Measurements from ENCODE around the gene PTGFRN. TPM values are rescaled to one million over a fixed set of nuclear protein-coding genes. Genes with fewer than 3 reads are reported as not detected.

Gene PTGFRN
- total RNA-seq, 2 experiments from 2014 or later = 7.0 to 8.4 TPM

DNA sequence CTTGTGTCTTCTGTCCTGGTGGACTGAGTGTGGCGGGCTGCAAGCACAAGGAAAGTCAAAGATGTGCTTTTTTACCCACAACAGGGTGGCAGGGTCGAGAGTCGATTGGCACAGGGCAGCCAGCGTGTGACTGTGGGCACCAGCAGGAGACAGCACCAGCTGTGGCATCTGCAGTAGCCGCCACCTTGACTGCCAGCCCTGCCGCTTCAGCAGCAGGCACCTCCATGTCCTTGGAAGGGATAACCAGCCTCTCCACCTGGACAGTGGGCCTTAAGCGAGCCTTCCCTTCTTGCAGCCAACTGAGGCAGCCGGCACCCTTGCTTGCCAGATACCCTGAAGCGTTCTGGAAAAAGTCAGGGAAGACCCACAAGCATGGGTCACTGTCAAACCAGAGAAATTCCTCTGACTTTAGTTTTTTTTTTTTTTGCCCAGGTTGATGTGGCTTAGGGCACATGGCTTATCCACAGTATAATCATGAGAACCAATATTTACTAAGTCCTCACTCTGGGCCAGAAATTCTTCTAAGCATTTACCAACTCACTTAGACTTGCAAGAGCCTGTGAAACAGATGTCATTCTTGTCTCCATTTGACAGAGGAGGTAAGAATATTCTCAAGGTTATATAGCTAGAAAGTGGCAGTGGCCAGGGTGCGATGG is 30.1 kb upstream of the PTGFRN start:
- ATAC-seq (no peak), DNase-seq (peak; percentile 4)
- Mint-ChIP-seq H3K4me1 (ENCODE audit: low read depth) (peaks cover 14% of the 10 kb centered on the region), H3K9me3 (no peaks in the 10 kb centered on the region), H3K27me3 (no peaks in the 10 kb centered on the region), H3K4me3 (no peak overlapping the region), H3K36me3 (ENCODE audit: low read depth) (no peaks in the 10 kb centered on the region), H3K27ac (no peak overlapping the region)
- intact Hi-C loops (cut with micrococcal nuclease) = no loop called here
- POLR2A ChIA-PET = interaction anchor here (0.6 kb wide), 1 partner anchor 449 kb away, joined by 3 read pairs; no protein-coding TSS in a partner anchor
- CTCF ChIA-PET = interaction anchor here (1.3 to 3.1 kb wide), 4 partner anchors 52 to 157 kb away, joined by 3 to 21 read pairs (median 6); no protein-coding TSS in a partner anchor
- TF ChIP-seq, protein P1, sequence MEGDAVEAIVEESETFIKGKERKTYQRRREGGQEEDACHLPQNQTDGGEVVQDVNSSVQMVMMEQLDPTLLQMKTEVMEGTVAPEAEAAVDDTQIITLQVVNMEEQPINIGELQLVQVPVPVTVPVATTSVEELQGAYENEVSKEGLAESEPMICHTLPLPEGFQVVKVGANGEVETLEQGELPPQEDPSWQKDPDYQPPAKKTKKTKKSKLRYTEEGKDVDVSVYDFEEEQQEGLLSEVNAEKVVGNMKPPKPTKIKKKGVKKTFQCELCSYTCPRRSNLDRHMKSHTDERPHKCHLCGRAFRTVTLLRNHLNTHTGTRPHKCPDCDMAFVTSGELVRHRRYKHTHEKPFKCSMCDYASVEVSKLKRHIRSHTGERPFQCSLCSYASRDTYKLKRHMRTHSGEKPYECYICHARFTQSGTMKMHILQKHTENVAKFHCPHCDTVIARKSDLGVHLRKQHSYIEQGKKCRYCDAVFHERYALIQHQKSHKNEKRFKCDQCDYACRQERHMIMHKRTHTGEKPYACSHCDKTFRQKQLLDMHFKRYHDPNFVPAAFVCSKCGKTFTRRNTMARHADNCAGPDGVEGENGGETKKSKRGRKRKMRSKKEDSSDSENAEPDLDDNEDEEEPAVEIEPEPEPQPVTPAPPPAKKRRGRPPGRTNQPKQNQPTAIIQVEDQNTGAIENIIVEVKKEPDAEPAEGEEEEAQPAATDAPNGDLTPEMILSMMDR (IDR thresholded peaks at IDR 0.05) = no peak

DNA sequence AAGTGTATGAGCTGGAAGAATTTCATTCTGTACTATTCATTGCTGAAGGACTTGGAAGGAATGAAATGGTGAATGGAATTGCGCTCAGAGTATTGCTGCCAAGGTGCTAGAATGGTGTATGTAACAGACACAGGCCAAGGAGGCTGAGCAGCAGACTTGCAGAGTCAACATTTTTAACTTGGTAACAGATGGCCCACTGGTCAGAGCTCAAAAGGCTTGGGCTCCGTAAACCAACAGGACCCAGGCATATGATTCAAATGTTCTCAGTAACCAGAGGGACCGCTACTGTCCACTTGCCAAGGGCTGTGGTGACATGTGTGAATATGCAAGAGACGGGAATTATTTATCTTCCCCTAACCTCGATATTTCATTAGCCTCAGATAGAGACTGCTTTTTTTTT is 28.8 kb upstream of the PTGFRN start:
- ATAC-seq = no peak
- no peak for DNase-seq
- Mint-ChIP-seq H3K4me3 (no peak overlapping the region), H3K4me1 (ENCODE audit: low read depth) (peaks cover 8% of the 10 kb centered on the region), H3K27me3 (no peaks in the 10 kb centered on the region), H3K9me3 (no peaks in the 10 kb centered on the region), H3K36me3 (ENCODE audit: low read depth) (no peaks in the 10 kb centered on the region), H3K27ac (no peak overlapping the region)
- ChIA-PET POLR2A (interaction anchor here (0.8 kb wide), 1 partner anchor 125 kb away, joined by 3 read pairs; no protein-coding TSS in a partner anchor), CTCF (interaction anchor here (0.8 to 3.1 kb wide), 14 partner anchors 9 to 309 kb away, joined by 3 to 21 read pairs (median 4); no protein-coding TSS in a partner anchor)
- TF ChIP-seq, protein P1 (IDR thresholded peaks at IDR 0.05) = no peak
- intact Hi-C loops (cut with micrococcal nuclease) = no loop called here

DNA sequence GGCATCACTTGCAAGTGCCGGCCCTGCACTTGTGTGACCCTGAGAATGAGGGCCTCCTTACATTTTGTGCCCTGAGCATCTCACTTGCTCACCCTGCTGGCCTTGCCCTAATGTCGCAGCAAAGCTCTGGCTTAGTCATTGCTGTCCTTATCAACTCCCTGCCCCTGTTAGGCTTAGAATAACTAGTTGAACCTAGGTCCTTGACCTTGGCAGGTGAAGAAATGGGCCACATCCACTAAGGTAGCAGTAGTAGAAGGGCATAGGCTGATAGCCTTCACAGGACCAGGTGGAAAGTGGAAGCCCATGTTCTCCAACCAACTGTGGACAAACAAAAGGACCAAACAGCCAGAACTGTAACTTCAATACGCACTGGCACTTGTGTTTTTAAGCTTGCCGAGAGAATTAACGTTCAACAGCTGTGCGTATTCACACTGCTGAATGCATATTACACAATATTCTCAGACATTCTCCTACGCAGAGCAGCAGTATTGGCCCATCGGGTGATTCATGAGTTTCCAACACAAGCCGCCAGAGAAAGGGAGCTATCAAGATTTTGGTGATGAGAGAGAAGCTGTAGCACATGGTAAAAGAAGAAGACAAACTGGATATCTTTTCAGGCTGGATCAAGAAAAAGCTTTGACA is 27.7 kb upstream of the PTGFRN start:
- ChIA-PET CTCF (interaction anchor here (0.6 to 3.1 kb wide), 19 partner anchors 11 to 310 kb away, joined by 3 to 21 read pairs (median 4); no protein-coding TSS in a partner anchor), POLR2A (interaction anchor here (0.8 to 1.5 kb wide), 3 partner anchors 12 to 127 kb away, joined by 3 read pairs; no protein-coding TSS in a partner anchor)
- Mint-ChIP-seq H3K4me1 (ENCODE audit: low read depth) (peaks cover 11% of the 10 kb centered on the region), H3K27ac (no peak overlapping the region), H3K4me3 (no peak overlapping the region), H3K9me3 (no peaks in the 10 kb centered on the region), H3K36me3 (ENCODE audit: low read depth) (no peaks in the 10 kb centered on the region), H3K27me3 (no peaks in the 10 kb centered on the region)
- ATAC-seq = peak; percentile 79
- DNase-seq = peak; percentile 66
- intact Hi-C loops (cut with micrococcal nuclease) = no loop called here
- TF ChIP-seq, protein P1 (IDR thresholded peaks at IDR 0.05) = peak; percentile 39

DNA sequence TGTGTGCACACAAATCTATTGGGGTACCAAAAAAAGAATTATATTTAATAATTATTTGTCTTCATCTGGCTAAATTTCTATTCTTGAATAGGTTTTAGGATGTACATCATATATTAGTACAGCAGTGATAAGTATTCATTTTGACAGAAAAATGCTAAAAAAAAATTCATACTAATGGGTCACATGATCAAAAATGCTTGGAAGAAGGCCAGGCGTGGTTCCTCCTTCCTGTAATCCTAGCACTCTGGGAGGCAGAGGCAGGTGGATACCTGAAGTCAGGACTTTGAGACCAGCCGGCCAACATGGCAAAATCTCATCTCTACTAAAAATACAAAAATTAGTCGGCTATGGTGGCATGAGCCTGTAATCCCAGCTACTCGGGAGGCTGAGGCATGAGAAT is 26.9 kb upstream of the PTGFRN start:
- Mint-ChIP-seq H3K27ac (no peak overlapping the region), H3K36me3 (ENCODE audit: low read depth) (no peaks in the 10 kb centered on the region), H3K4me3 (no peak overlapping the region), H3K27me3 (no peaks in the 10 kb centered on the region), H3K4me1 (ENCODE audit: low read depth) (peaks cover 11% of the 10 kb centered on the region), H3K9me3 (no peaks in the 10 kb centered on the region)
- no peak for ATAC-seq
- no peak for DNase-seq
- CTCF ChIA-PET = interaction anchor here (0.6 to 3.1 kb wide), 12 partner anchors 10 to 160 kb away, joined by 3 to 21 read pairs (median 4); no protein-coding TSS in a partner anchor
- intact Hi-C loops (cut with micrococcal nuclease) = no loop called here
- TF ChIP-seq, protein P1 (IDR thresholded peaks at IDR 0.05) = no peak
- POLR2A ChIA-PET = interaction anchor here (1.3 to 1.5 kb wide), 2 partner anchors 11 to 13 kb away, joined by 3 read pairs; no protein-coding TSS in a partner anchor

Data from activated CD8-positive, alpha-beta T cell treated with anti-CD3 and anti-CD28 coated beads for 36 hours (primary cell).